Esophagus muscularis mucosa (tissue), 4 donors: ENCODE results near the gene SIGLEC15. TPM values are rescaled to one million over a fixed set of nuclear protein-coding genes. Genes with fewer than 3 reads are reported as not detected.

Source experiments
- DNase-seq: peaks from one replicate; pipeline ENCODE4 v3.0.0-alpha.2; 2017; ENCODE audit errors: extremely low spot score
- H3K27ac ChIP-seq, 4 donors: fragments of 200-600 bp; sonication (generic); replicated peaks in 1 of 4; 1 replicate in 3 of 4; 2 replicates in 1 of 4; pipeline ENCODE4 v1.5.1; 2016 to 2019; ENCODE audit warnings: mild to moderate bottlenecking in 1 of 4
- H3K27me3 ChIP-seq, 4 donors: fragments of 200-600 bp; sonication (generic); one replicate each; pipeline versions ENCODE4 v1.5.1 to v1.6.0; 2016 to 2019
- H3K36me3 ChIP-seq, 4 donors: fragments of 200-600 bp; sonication (generic); one replicate each; pipeline ENCODE4 v1.5.1; 2016 to 2019
- H3K4me1 ChIP-seq, 4 donors: fragments of 200-600 bp; sonication (generic); one replicate each; pipeline ENCODE4 v1.5.1; 2016 to 2019
- H3K4me3 ChIP-seq, 4 donors: fragments of 200-600 bp; sonication (generic); 1 replicate in 2 of 4; 2 replicates in 2 of 4; pipeline ENCODE4 v1.5.1; 2016 to 2019; ENCODE audit warnings: mild to moderate bottlenecking in 4 of 4, moderate library complexity in 1 of 4
- H3K9me3 ChIP-seq, 4 donors: fragments of 200-600 bp; sonication (generic); 1 replicate in 3 of 4; 2 replicates in 1 of 4; pipeline ENCODE4 v1.5.1; 2016 to 2019
- EP300 ChIP-seq: sonication (generic); formaldehyde crosslinking; IDR thresholded peaks from one replicate; pipeline ENCODE4 v1.6.1; 2017; ENCODE audit warnings: antibody characterized with exemption
- POLR2A ChIP-seq: fragments of 450-650 bp; IDR thresholded peaks from one replicate; pipeline ENCODE4 v1.6.1; 2017; ENCODE audit warnings: antibody characterized with exemption, moderate library complexity, mild to moderate bottlenecking, low read depth
- POLR2AphosphoS5 ChIP-seq, 2 donors: sonication (generic); formaldehyde crosslinking; IDR thresholded peaks; one replicate each; pipeline ENCODE4 v1.6.1; 2017; ENCODE audit warnings: antibody characterized with exemption in 2 of 2
- WGBS: methylation state at CpG from one replicate; pipeline ENCODE4 v1.1.5; 2018; 5-methylcytosine and 5-hydroxymethylcytosine counted together
- intact Hi-C: fragments of 100-400 bp; cut with DNase I; formaldehyde crosslinking; loops from one replicate; pipeline ENCODE4 v1.15.1; 2023
- total RNA-seq, 4 donors: library from RNA; depleted of rRNA; stranded (reverse); fragments of >200 nt; gene quantifications; one replicate each; pipeline versions ENCODE4 v1.1.0 to v1.2.1, GENCODE V29; 2016
- TF ChIP-seq, protein P1 (sequence below), 3 experiments: fragments of 200-600 bp in 2 of 3; fragments of 450-650 bp in 1 of 3; sonication (generic) in 2 of 3; IDR thresholded peaks; one replicate each; pipeline ENCODE4 v1.5.1; 2017 to 2019; ENCODE audit warnings: antibody characterized with exemption in 3 of 3, mild to moderate bottlenecking in 2 of 3, moderate library complexity in 1 of 3

The SIGLEC15 gene
- total RNA-seq, 4 donors from 2014 or later, result 0.17 TPM; not detected in 3

DNA sequence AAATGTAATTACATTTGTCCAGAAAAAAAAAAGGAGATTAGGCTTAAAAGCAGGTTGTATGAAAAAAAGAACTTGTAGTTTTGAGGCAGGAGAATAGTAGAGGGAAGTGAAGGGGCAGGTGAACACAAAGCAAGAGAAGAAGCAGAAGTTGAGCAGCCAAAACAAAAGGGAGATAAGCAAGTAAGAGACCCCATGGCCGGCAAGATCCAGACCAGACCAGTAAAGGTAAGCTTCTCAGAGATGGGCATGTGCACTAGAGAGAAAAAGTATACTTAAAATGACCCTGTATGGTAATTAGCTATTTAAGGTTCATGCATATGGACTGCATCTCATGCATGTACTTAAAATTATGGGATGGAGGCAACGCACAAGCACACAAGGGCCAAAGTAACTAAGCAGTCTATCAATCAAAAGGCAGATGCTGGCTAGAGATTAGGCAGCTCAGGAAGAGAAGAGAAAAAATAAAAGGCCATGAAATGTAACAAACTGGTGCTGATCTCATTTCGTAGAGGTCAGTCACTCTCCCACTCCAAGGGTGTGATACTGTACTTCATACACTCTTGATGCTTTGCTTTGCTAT, 9.7 kb downstream of the SIGLEC15 start:
- intact Hi-C loops, result no loop called here
- H3K36me3 ChIP-seq, result no peaks in the 10 kb centered on the region
- H3K4me1 ChIP-seq, result peaks cover 18 to 26% (median 23%) of the 10 kb centered on the region in 4 donors
- 80% methylated on average over 3 of the region's 3 CpGs for WGBS
- H3K4me3 ChIP-seq, result no peak overlapping the region
- DNase-seq, result peak; percentile 90
- no peak overlapping the region for H3K27ac ChIP-seq
- H3K27me3 ChIP-seq, result peaks cover 0 to 92% (median 23%) of the 10 kb centered on the region in 4 donors
- TF ChIP-seq POLR2AphosphoS5 (IDR thresholded peaks at IDR 0.05), result no peak
- H3K9me3 ChIP-seq, result no peaks in the 10 kb centered on the region

DNA sequence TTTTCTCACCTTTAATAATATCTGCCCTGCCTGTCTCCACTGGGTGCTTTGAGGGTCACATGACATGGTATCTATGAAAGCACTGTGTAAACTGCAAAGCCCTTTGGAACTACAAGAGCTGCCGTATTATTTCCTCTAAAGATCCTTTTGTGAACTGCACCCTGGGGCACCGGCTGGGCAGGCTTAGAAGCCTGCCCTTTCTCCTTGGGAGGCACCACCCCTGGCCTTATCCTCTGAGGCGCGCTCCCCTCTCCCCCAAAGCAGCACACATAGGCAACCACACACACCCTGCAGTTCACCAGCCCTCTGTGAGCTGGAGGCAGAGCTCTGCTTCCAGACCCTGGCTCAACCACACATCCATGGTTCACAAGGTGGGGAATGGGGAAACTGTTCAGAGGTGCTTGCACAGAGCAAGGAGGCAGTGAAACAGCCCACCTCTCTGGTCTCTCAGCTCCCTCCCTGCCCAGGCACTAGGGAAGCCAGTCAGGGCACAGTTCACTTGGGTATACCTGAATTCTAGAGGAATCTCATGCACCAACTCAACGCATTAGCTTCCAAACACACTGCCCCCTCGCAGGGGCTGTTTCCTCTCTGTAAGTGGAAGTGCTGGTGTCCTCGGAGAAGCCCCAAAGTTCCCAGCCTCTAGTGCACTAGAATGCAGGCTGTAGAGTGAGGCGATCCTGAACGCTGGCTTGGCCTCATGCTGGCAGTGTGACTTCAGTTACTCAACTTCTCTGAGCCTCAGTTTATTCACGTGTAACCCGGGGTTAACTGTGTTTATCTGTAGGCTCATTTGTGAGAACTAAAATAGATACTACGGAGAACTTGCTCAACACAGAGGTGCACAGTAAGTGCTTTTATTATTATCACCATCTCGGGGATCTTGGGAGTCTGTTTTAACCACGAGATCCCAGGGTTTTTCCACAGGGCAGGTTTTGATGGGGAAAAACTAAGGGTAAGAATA, 11.0 kb downstream of the SIGLEC15 start:
- peak overlapping the region in 1 of 4 donors; percentile 44 for H3K4me3 ChIP-seq
- TF ChIP-seq POLR2AphosphoS5 (IDR thresholded peaks at IDR 0.05) (no peak), POLR2A (no peak), EP300 (no peak)
- TF ChIP-seq, protein P1, sequence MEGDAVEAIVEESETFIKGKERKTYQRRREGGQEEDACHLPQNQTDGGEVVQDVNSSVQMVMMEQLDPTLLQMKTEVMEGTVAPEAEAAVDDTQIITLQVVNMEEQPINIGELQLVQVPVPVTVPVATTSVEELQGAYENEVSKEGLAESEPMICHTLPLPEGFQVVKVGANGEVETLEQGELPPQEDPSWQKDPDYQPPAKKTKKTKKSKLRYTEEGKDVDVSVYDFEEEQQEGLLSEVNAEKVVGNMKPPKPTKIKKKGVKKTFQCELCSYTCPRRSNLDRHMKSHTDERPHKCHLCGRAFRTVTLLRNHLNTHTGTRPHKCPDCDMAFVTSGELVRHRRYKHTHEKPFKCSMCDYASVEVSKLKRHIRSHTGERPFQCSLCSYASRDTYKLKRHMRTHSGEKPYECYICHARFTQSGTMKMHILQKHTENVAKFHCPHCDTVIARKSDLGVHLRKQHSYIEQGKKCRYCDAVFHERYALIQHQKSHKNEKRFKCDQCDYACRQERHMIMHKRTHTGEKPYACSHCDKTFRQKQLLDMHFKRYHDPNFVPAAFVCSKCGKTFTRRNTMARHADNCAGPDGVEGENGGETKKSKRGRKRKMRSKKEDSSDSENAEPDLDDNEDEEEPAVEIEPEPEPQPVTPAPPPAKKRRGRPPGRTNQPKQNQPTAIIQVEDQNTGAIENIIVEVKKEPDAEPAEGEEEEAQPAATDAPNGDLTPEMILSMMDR (IDR thresholded peaks at IDR 0.05), result no peak
- H3K36me3 ChIP-seq, result no peaks in the 10 kb centered on the region
- H3K9me3 ChIP-seq, result no peaks in the 10 kb centered on the region
- H3K27me3 ChIP-seq, result peaks cover 0 to 96% (median 23%) of the 10 kb centered on the region in 4 donors
- H3K27ac ChIP-seq, result no peak overlapping the region
- WGBS, result 72% methylated on average over 12 of the region's 14 CpGs
- peaks cover 18 to 26% (median 23%) of the 10 kb centered on the region in 4 donors for H3K4me1 ChIP-seq
- intact Hi-C loops, result no loop called here
- DNase-seq, result peak; percentile 70

DNA sequence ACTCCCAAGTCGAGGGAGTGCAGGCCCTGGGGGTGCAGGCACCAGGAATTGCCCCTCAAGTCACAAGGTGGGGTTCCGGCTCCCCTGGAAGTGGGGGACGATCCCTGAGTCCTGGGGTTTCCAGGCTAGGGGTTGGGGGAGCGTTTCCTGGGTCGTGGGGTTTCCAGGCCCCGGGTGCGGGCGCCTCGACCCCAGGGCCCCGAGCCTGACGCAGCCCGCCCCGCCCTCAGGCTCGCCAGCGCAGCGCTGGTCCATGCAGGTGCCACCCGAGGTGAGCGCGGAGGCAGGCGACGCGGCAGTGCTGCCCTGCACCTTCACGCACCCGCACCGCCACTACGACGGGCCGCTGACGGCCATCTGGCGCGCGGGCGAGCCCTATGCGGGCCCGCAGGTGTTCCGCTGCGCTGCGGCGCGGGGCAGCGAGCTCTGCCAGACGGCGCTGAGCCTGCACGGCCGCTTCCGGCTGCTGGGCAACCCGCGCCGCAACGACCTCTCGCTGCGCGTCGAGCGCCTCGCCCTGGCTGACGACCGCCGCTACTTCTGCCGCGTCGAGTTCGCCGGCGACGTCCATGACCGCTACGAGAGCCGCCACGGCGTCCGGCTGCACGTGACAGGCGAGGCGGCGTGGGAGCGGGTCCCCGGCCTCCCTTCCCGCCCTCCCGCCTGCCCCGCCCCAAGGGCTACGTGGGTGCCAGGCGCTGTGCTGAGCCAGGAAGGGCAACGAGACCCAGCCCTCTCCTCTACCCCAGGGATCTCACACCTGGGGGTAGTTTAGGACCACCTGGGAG, 12.0 kb downstream of the SIGLEC15 start:
- Histone ChIP-seq H3K27me3 (peaks cover 0 to 91% (median 23%) of the 10 kb centered on the region in 4 donors), H3K4me3 (peak overlapping the region; percentile 44 to 52 (median 46)), H3K36me3 (no peaks in the 10 kb centered on the region), H3K9me3 (no peaks in the 10 kb centered on the region), H3K4me1 (peaks cover 18 to 26% (median 23%) of the 10 kb centered on the region in 4 donors), H3K27ac (no peak overlapping the region)
- peak; percentile 92 for DNase-seq
- TF ChIP-seq, protein P1 (IDR thresholded peaks at IDR 0.05), result peak in 2 of 3 experiments; percentile 15 to 22
- TF ChIP-seq POLR2AphosphoS5 (IDR thresholded peaks at IDR 0.05) (no peak), POLR2A (no peak), EP300 (no peak)
- intact Hi-C loops, result no loop called here
- 56% methylated on average over 4 of the region's 84 CpGs for WGBS

DNA sequence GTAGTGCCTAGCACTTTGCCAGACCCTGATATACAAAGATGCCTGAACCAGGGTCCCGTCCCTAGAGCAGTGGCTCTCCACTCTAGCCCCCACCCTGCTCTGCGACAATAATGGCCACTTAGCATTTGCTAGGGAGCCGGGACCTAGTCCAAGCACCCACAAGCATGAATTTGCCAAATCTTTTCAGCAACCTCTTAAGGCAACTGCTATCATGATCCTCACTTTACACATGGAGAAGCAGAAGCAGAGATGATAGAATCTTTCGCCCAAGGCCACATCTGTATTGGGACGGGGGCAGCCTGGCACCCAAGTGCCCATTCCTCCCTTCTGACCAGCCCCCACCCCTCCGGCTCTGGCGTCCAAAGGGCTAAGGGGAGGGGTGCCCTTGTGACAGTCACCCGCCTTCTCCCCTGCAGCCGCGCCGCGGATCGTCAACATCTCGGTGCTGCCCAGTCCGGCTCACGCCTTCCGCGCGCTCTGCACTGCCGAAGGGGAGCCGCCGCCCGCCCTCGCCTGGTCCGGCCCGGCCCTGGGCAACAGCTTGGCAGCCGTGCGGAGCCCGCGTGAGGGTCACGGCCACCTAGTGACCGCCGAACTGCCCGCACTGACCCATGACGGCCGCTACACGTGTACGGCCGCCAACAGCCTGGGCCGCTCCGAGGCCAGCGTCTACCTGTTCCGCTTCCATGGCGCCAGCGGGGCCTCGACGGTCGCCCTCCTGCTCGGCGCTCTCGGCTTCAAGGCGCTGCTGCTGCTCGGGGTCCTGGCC, 13.0 kb downstream of the SIGLEC15 start:
- Histone ChIP-seq H3K27ac (no peak overlapping the region), H3K4me3 (peak overlapping the region; percentile 26 to 52 (median 43)), H3K4me1 (peaks cover 18 to 26% (median 23%) of the 10 kb centered on the region in 4 donors), H3K27me3 (peaks cover 0 to 81% (median 23%) of the 10 kb centered on the region in 4 donors), H3K36me3 (no peaks in the 10 kb centered on the region), H3K9me3 (no peaks in the 10 kb centered on the region)
- intact Hi-C loops, result no loop called here
- no peak for DNase-seq
- TF ChIP-seq POLR2A, result no peak
- TF ChIP-seq, protein P1 (IDR thresholded peaks at IDR 0.05), result no peak
- TF ChIP-seq EP300, result no peak
- TF ChIP-seq POLR2AphosphoS5 (IDR thresholded peaks at IDR 0.05), result no peak
- WGBS, result 23% methylated on average over 29 of the region's 53 CpGs
